ENCODE data around the gene ABHD8. TPM values are rescaled to one million over a fixed set of nuclear protein-coding genes. Genes with fewer than 3 reads are reported as not detected.

Gene ABHD8
- total RNA-seq, 1 donor from 2014 or later: 6.1 TPM

- no peaks in the 10 kb centered on the region for H3K27me3 ChIP-seq (ENCODE audit: control insufficient read depth, insufficient read depth, low read length)
- DNase-seq (ENCODE audit: low read depth): no peak
- FAIRE-seq: no peak
- no peaks in the 10 kb centered on the region for H3K36me3 ChIP-seq (ENCODE audit: control insufficient read depth, insufficient read depth, low read length)
- H3K4me3 ChIP-seq (ENCODE audit: low read depth, low read length): no peak overlapping the region
- TF ChIP-seq CTCF (IDR thresholded peaks at IDR 0.05; ENCODE audit: insufficient read depth, low read length, severe bottlenecking): no peak
Observed at GRCh38 chr19:17256130-17256529, 47.1 kb downstream of the ABHD8 start.

GRCh38 chr19:17255150-17255621 is 48.0 kb downstream of the ABHD8 start:
- DNase-seq (ENCODE audit: low read depth): peak; percentile 63
- no peak overlapping the region for H3K4me3 ChIP-seq (ENCODE audit: low read depth, low read length)
- FAIRE-seq: peak; percentile 64

GRCh38 chr19:17254636-17255035 is 48.6 kb downstream of the ABHD8 start:
- FAIRE-seq: no peak
- no peak for DNase-seq (ENCODE audit: low read depth)
- Histone ChIP-seq H3K4me3 (ENCODE audit: low read depth, low read length) (no peak overlapping the region), H3K27me3 (ENCODE audit: control insufficient read depth, insufficient read depth, low read length) (no peaks in the 10 kb centered on the region), H3K36me3 (ENCODE audit: control insufficient read depth, insufficient read depth, low read length) (no peaks in the 10 kb centered on the region)
- TF ChIP-seq CTCF (IDR thresholded peaks at IDR 0.05; ENCODE audit: insufficient read depth, low read length, severe bottlenecking): no peak

More at GRCh38 chr19:17255150-17255621, 48.0 kb downstream of the ABHD8 start:
- no peak for TF ChIP-seq CTCF (IDR thresholded peaks at IDR 0.05; ENCODE audit: insufficient read depth, low read length, severe bottlenecking)
- Histone ChIP-seq H3K27me3 (ENCODE audit: control insufficient read depth, insufficient read depth, low read length) (no peaks in the 10 kb centered on the region), H3K36me3 (ENCODE audit: control insufficient read depth, insufficient read depth, low read length) (no peaks in the 10 kb centered on the region)

GRCh38 chr19:17249887-17250548 is 53.2 kb downstream of the ABHD8 start:
- no peak for TF ChIP-seq CTCF (IDR thresholded peaks at IDR 0.05; ENCODE audit: insufficient read depth, low read length, severe bottlenecking)
- Histone ChIP-seq H3K36me3 (ENCODE audit: control insufficient read depth, insufficient read depth, low read length) (no peaks in the 10 kb centered on the region), H3K4me3 (ENCODE audit: low read depth, low read length) (no peak overlapping the region), H3K27me3 (ENCODE audit: control insufficient read depth, insufficient read depth, low read length) (no peaks in the 10 kb centered on the region)
- no peak for FAIRE-seq
- peak; percentile 82 for DNase-seq (ENCODE audit: low read depth)

GRCh38 chr19:17248011-17248776 is 55.0 kb downstream of the ABHD8 start:
- no peaks in the 10 kb centered on the region for H3K36me3 ChIP-seq (ENCODE audit: control insufficient read depth, insufficient read depth, low read length)
- FAIRE-seq: no peak
- DNase-seq (ENCODE audit: low read depth): peak; percentile 70
- no peak overlapping the region for H3K4me3 ChIP-seq (ENCODE audit: low read depth, low read length)
- no peaks in the 10 kb centered on the region for H3K27me3 ChIP-seq (ENCODE audit: control insufficient read depth, insufficient read depth, low read length)
- TF ChIP-seq CTCF (IDR thresholded peaks at IDR 0.05; ENCODE audit: insufficient read depth, low read length, severe bottlenecking): no peak

All from bronchial epithelial cell (primary cell).